Panc1 (cell line): ENCODE results near the gene PSENEN. TPM values are rescaled to one million over a fixed set of nuclear protein-coding genes. Genes with fewer than 3 reads are reported as not detected.

Experiments used
- ATAC-seq: fragments of 200-7000 bp; cut with Tn5 transposase; 2 replicates; pipeline ENCODE4 v1.9.1; 2020; ENCODE audit warnings: mild to moderate bottlenecking, moderate library complexity
- BruUV-seq: library from RNA; stranded (reverse); fragments of 400-500 nt; replicated peaks from 2 replicates; lab custom pipeline; 2021; lab: Mats Ljungman, UMichigan
- CTCF ChIA-PET: fragments of 300-600 bp; sonication (Branson Sonifier 250); formaldehyde crosslinking; loops from one replicate; lab custom pipeline; 2022; ENCODE audit warnings: antibody characterized with exemption; lab: Charles Lee
- POLR2A ChIA-PET: fragments of 300-600 bp; sonication (Branson Sonifier 250); formaldehyde crosslinking; loops from one replicate; lab custom pipeline; 2022; ENCODE audit warnings: antibody characterized with exemption; lab: Charles Lee
- DNase-seq: peaks from one replicate; pipeline ENCODE4 v3.0.0-alpha.2; 2010; ENCODE audit warnings: low read depth, low spot score
- H3K27ac ChIP-seq: 2 replicates; pipeline ENCODE4 v1.5.1; 2011; ENCODE audit warnings: mild to moderate bottlenecking, low read length, inconsistent platforms
- H3K27me3 ChIP-seq: fragments of 200-500 bp; sonication (Bioruptor generic); 2 replicates; pipeline ENCODE4 v1.6.0; 2014; ENCODE audit warnings: low read length, inconsistent platforms; ENCODE audit not compliant: control insufficient read depth, insufficient read depth
- H3K36me3 ChIP-seq: fragments of 200-500 bp; sonication (Bioruptor generic); 2 replicates; pipeline ENCODE4 v1.5.1; 2014; ENCODE audit warnings: inconsistent platforms, mild to moderate bottlenecking, low read length, moderate library complexity; ENCODE audit not compliant: control insufficient read depth, insufficient read depth
- H3K4me1 ChIP-seq: 2 replicates; pipeline ENCODE4 v1.5.1; 2011; ENCODE audit warnings: inconsistent platforms, mild to moderate bottlenecking, low read length, moderate library complexity; ENCODE audit not compliant: control insufficient read depth, insufficient read depth
- H3K4me3 ChIP-seq, 2 experiments: 2 replicates each; pipeline ENCODE4 v1.5.1; 2011 to 2012; ENCODE audit warnings: low read depth in 2 of 2, low read length in 2 of 2, mild to moderate bottlenecking in 2 of 2, inconsistent platforms in 1 of 2, moderate library complexity in 1 of 2
- H3K9me3 ChIP-seq: fragments of 200-500 bp; sonication (Bioruptor generic); 2 replicates; pipeline ENCODE4 v1.5.1; 2014; ENCODE audit warnings: low read depth, mild to moderate bottlenecking, inconsistent platforms, low read length, moderate library complexity; ENCODE audit not compliant: control insufficient read depth, insufficient read depth
- POLR2AphosphoS5 ChIP-seq: IDR thresholded peaks from 2 replicates; pipeline ENCODE4 v1.6.1; 2012; ENCODE audit warnings: mild to moderate bottlenecking, low read depth, low read length, moderate library complexity
- REST ChIP-seq, 2 experiments: IDR thresholded peaks; 2 replicates each; pipeline ENCODE4 v1.6.1; 2011 to 2012; ENCODE audit warnings: low read depth in 2 of 2, control low read depth in 1 of 2, low read length in 1 of 2, mild to moderate bottlenecking in 1 of 2, moderate library complexity in 1 of 2; ENCODE audit not compliant: insufficient read depth in 1 of 2
- SIN3A ChIP-seq: IDR thresholded peaks from 2 replicates; pipeline ENCODE4 v1.6.1; 2012; ENCODE audit warnings: low read depth, mild to moderate bottlenecking, low read length, moderate library complexity, borderline replicate concordance; ENCODE audit not compliant: insufficient read depth
- TCF7L2 ChIP-seq: IDR thresholded peaks from 2 replicates; pipeline ENCODE4 v1.6.1; 2011; ENCODE audit warnings: mild to moderate bottlenecking, low read depth, low read length, inconsistent platforms
- in situ Hi-C: cut with HindIII; loops from 2 replicates; pipeline ENCODE4 v1.10.0; 2016; ENCODE audit warnings: low sequenced_read_pairs, low pct_unique_long_range_greater_than_20kb
- intact Hi-C: fragments of 100-400 bp; cut with micrococcal nuclease; formaldehyde crosslinking; loops from one replicate; pipeline ENCODE4 v1.10.0; 2022; ENCODE audit not compliant: unreplicated experiment
- total RNA-seq: library from RNA; stranded (reverse); gene quantifications from one replicate; pipeline ENCODE4 v1.2.1, GENCODE V29; 2021; ENCODE audit not compliant: unreplicated experiment
- TF ChIP-seq, protein P1 (sequence below): fragments of 450-650 bp; IDR thresholded peaks from 2 replicates; pipeline ENCODE4 v1.5.1; 2017; ENCODE audit warnings: mild to moderate bottlenecking

PSENEN gene
- total RNA-seq, 1 experiment from 2014 or later, result 169 TPM

DNA sequence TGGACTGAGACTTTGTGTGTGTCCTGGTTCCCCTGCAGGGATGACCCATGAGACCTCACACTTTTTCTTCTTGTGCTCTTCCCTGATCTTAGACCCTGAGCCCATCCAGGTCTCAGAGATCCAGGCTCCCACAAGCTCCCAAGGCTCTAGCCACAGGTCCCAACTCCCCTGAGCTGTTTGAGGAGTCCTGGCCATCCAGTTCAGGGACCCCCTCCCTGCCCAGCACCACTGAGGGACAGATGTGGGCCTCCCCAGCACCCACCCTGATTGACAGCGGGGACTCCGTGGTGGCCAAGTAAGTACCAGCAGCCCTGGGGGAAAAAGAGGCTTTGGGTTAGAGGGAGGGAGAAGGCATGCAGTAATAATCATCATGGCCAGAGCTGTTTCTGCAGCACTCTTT lies 14.2 kb downstream of the PSENEN start:
- peaks cover 16% of the 10 kb centered on the region for H3K4me1 ChIP-seq
- DNase-seq (no peak), ATAC-seq (no peak)
- H3K4me3 ChIP-seq, result no peak overlapping the region; a peak in 1 of 4 replicates
- CTCF ChIA-PET, result no interaction called here
- H3K9me3 ChIP-seq, result no peaks in the 10 kb centered on the region
- BruUV-seq, result no TSS peak
- no peaks in the 10 kb centered on the region for H3K27me3 ChIP-seq
- intact Hi-C loops (no loop called here), in situ Hi-C loops (no loop called here)
- POLR2A ChIA-PET, result interaction anchor here (0.8 kb wide), 1 partner anchor 14 kb away, joined by 3 read pairs; the partner anchor contains the start of gene PSENEN
- peak overlapping the region; percentile 100 for H3K27ac ChIP-seq
- no peaks in the 10 kb centered on the region for H3K36me3 ChIP-seq
- no peak for TF ChIP-seq TCF7L2
- TF ChIP-seq SIN3A, result no peak
- TF ChIP-seq REST (IDR thresholded peaks at IDR 0.05; ENCODE audit: insufficient read depth in 1 of 2, low read depth in 2 of 2, low read length in 1 of 2), result no peak
- TF ChIP-seq, protein P1, sequence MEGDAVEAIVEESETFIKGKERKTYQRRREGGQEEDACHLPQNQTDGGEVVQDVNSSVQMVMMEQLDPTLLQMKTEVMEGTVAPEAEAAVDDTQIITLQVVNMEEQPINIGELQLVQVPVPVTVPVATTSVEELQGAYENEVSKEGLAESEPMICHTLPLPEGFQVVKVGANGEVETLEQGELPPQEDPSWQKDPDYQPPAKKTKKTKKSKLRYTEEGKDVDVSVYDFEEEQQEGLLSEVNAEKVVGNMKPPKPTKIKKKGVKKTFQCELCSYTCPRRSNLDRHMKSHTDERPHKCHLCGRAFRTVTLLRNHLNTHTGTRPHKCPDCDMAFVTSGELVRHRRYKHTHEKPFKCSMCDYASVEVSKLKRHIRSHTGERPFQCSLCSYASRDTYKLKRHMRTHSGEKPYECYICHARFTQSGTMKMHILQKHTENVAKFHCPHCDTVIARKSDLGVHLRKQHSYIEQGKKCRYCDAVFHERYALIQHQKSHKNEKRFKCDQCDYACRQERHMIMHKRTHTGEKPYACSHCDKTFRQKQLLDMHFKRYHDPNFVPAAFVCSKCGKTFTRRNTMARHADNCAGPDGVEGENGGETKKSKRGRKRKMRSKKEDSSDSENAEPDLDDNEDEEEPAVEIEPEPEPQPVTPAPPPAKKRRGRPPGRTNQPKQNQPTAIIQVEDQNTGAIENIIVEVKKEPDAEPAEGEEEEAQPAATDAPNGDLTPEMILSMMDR, result no peak
- no peak for TF ChIP-seq POLR2AphosphoS5

DNA sequence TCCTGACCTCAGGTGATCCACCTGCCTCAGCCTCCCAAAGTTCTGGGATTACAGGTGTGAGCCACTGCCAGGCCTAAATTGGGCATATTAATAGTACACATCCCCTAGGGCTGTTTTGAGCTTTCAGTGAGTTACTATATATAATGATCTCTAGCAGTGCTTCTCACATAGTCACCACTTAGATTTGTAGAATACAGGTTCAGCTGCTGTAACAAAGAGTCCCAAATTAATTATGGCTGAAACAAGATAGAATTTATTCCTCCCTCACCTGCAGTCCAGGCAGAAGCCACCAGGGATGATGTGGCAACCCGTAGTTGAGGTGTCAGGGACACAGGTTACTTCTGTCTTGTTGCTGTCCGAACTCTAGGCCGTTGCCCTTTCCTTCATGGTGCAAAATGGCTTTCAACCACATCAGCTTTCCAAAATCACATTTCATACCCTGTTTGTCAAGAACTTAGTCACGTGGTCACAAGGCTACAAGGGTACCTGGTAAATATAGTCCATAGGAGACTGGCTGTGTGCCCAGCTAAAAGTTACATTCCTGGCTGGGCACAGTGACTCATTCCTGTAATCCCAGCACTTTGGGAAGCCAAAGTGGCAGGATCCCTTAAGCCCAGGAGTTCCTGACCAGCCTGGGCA lies 15.4 kb downstream of the PSENEN start:
- ChIA-PET POLR2A (no interaction called here), CTCF (no interaction called here)
- Histone ChIP-seq H3K4me3 (no peak overlapping the region), H3K9me3 (no peaks in the 10 kb centered on the region), H3K27ac (no peak overlapping the region), H3K36me3 (no peaks in the 10 kb centered on the region), H3K27me3 (no peaks in the 10 kb centered on the region), H3K4me1 (peaks cover 16% of the 10 kb centered on the region)
- TF ChIP-seq SIN3A, result no peak
- TF ChIP-seq REST (IDR thresholded peaks at IDR 0.05; ENCODE audit: insufficient read depth in 1 of 2, low read depth in 2 of 2, low read length in 1 of 2), result no peak
- TF ChIP-seq TCF7L2, result no peak
- TF ChIP-seq POLR2AphosphoS5, result no peak
- in situ Hi-C loops, result no loop called here
- DNase-seq (no peak), ATAC-seq (no peak)
- no TSS peak for BruUV-seq
- intact Hi-C loops, result no loop called here
